ENCODE data around the gene CDC16.

CDC16 gene

GRCh38 chr13:114311387-114311786 is 76.7 kb downstream of the CDC16 start:
- Histone ChIP-seq H3K36me3 (ENCODE audit: control insufficient read depth, insufficient read depth, low read length) (peaks cover 4% of the 10 kb centered on the region), H3K9me3 (ENCODE audit: control insufficient read depth, low read length) (no peaks in the 10 kb centered on the region), H3K27ac (ENCODE audit: insufficient read depth, low read depth, low read length, poor library complexity, severe bottlenecking) (no peak overlapping the region), H3K4me1 (ENCODE audit: control insufficient read depth, insufficient read depth, low read length) (no peaks in the 10 kb centered on the region), H3K4me3 (ENCODE audit: insufficient read depth, low read depth, low read length) (no peak overlapping the region), H3K27me3 (ENCODE audit: control insufficient read depth, insufficient read depth, low read length, poor library complexity, severe bottlenecking) (no peaks in the 10 kb centered on the region)

- H3K9me3 ChIP-seq (ENCODE audit: control insufficient read depth, low read length) = no peaks in the 10 kb centered on the region
- no peaks in the 10 kb centered on the region for H3K36me3 ChIP-seq (ENCODE audit: control insufficient read depth, insufficient read depth, low read length)
- no peak overlapping the region for H3K27ac ChIP-seq (ENCODE audit: insufficient read depth, low read depth, low read length, poor library complexity, severe bottlenecking)
- 84 to 85% methylated on average over 2 of the region's 2 CpGs for WGBS, 2 experiments
- no peaks in the 10 kb centered on the region for H3K27me3 ChIP-seq (ENCODE audit: control insufficient read depth, insufficient read depth, low read length, poor library complexity, severe bottlenecking)
- H3K4me1 ChIP-seq (ENCODE audit: control insufficient read depth, insufficient read depth, low read length) = no peaks in the 10 kb centered on the region
- H3K4me3 ChIP-seq (ENCODE audit: insufficient read depth, low read depth, low read length) = no peak overlapping the region
These were observed 77.2 kb downstream of the CDC16 start for GRCh38 chr13:114311908-114312307.

DNA sequence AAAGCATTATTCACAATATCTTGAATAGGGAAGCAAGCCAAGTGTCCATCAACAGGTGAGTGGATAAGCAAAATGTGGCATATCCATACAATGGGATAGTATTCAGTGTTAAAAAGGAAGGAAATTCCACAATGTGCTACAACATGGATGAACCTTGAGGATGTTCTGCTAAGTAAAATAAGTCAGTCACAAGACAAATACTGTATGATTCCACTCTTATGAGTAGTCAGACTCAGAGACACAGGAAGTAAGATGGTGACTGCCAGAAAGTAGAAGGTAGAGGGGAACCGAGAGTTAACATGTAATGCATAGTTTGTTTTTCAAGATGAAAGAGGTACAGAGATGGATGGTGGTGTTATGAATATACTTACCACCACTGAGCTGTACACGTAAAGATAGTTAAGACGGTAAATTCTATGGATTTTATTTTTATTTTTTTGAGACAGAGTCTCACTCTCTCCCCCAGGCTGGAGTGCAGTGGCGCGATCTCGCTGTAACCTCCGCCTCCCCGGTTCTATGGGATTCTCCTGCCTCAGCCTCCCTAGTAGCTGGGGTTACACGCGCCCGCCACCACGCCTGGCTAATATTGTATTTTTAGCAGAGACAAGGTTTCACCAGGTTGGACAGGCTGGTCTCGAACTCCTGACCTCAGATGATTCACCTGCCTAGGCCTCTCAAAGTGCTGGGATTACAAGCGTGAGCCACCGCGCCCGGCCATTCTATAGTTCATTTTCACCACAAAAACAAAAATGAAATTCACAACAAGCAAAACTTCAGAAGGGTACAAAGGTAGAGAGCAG is 78.6 kb downstream of the CDC16 start:
- Histone ChIP-seq H3K36me3 (ENCODE audit: control insufficient read depth, insufficient read depth, low read length) (no peaks in the 10 kb centered on the region), H3K27me3 (ENCODE audit: control insufficient read depth, insufficient read depth, low read length, poor library complexity, severe bottlenecking) (no peaks in the 10 kb centered on the region), H3K27ac (ENCODE audit: insufficient read depth, low read depth, low read length, poor library complexity, severe bottlenecking) (peak overlapping the region; percentile 89), H3K4me3 (ENCODE audit: insufficient read depth, low read depth, low read length) (peak overlapping the region; percentile 77), H3K4me1 (ENCODE audit: control insufficient read depth, insufficient read depth, low read length) (no peaks in the 10 kb centered on the region), H3K9me3 (ENCODE audit: control insufficient read depth, low read length) (no peaks in the 10 kb centered on the region)
- WGBS, 2 experiments = 95 to 96% methylated on average over 16 to 17 of the region's 17 CpGs

DNA sequence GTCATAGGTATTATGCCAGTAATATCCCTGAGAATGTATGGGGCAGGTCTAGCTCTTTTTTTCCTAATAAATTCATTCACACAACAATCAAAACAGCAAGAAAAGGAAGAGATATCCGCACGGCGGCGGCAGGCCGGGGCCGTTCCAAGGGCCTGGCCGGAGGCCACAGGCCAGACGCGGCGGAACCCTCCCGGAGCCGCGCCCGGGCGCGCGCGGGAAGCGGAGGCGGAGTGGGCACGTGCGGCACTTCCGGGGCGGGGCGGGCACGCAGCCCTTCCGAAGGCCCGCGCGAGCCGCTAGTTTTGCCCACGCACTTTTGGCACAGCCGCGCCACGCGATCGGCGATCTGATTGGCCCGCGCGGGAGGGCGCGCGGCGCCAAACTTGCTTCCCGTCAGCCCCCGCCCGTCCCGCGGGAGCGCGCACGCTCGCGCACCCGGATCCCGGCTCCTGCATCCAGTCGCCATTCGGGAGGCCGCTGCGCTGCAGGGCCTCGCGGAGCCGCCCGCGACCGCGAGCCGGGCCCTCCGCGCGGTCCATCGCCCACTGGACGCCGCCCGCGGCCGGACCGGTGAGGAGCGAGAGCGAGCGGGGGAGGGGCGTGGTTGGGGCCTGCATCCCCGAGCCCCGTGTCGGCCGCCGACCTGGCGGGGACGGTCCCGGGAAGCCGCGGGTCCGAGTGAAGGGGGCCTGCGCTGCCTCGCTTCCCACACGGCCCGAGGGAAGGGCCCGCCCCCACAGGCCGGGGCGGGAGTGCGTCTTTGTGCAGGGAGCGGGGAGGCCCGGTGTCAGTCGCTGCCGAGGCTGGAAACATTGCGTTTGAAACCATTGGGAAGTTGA is 79.6 kb downstream of the CDC16 start, which contains the start of gene CHAMP1:
TSS of gene CHAMP1 (plus strand) at position 430 of the 839 bp plus-strand sequence. CDS start 9,340 bp downstream, outside the sequence.
- H3K4me1 ChIP-seq (ENCODE audit: control insufficient read depth, insufficient read depth, low read length) = no peaks in the 10 kb centered on the region
- WGBS, 2 experiments = 0% methylated on average over 107 of the region's 107 CpGs
- peak within 1 kb of the TSS; percentile 77 for H3K4me3 ChIP-seq (ENCODE audit: insufficient read depth, low read depth, low read length)
- no peaks in the 10 kb centered on the region for H3K36me3 ChIP-seq (ENCODE audit: control insufficient read depth, insufficient read depth, low read length)
- H3K27me3 ChIP-seq (ENCODE audit: control insufficient read depth, insufficient read depth, low read length, poor library complexity, severe bottlenecking) = no peaks in the 10 kb centered on the region
- H3K27ac ChIP-seq (ENCODE audit: insufficient read depth, low read depth, low read length, poor library complexity, severe bottlenecking) = peak within 1 kb of the TSS; percentile 89
- H3K9me3 ChIP-seq (ENCODE audit: control insufficient read depth, low read length) = no peaks in the 10 kb centered on the region

- 50 to 66% methylated on average over 5 to 7 of the region's 7 CpGs for WGBS, 2 experiments
- peak overlapping the region; percentile 77 for H3K4me3 ChIP-seq (ENCODE audit: insufficient read depth, low read depth, low read length)
- no peaks in the 10 kb centered on the region for H3K36me3 ChIP-seq (ENCODE audit: control insufficient read depth, insufficient read depth, low read length)
- peak overlapping the region; percentile 89 for H3K27ac ChIP-seq (ENCODE audit: insufficient read depth, low read depth, low read length, poor library complexity, severe bottlenecking)
- H3K9me3 ChIP-seq (ENCODE audit: control insufficient read depth, low read length) = no peaks in the 10 kb centered on the region
- no peaks in the 10 kb centered on the region for H3K27me3 ChIP-seq (ENCODE audit: control insufficient read depth, insufficient read depth, low read length, poor library complexity, severe bottlenecking)
- no peaks in the 10 kb centered on the region for H3K4me1 ChIP-seq (ENCODE audit: control insufficient read depth, insufficient read depth, low read length)
These were observed 80.5 kb downstream of the CDC16 start for GRCh38 chr13:114315074-114315785.

DNA sequence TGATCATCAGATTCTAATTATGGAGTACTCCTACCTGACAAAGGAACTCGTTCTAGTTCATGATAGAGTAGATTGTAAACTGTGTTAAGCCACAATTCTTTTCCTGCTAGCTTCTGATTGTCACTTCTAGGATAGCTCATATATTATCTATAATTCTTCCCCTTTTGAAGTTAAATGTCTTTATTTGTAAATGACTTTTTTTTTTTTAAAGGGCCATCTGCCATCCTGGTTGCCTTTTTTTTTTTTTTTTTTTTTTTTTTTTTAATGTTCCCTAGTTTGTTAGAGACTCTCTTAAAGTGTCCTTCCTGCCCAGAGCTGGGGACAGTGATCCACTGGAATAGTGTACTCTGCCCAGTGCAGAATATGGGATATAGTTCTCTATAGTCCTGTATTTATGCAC is 83.9 kb downstream of the CDC16 start:
- H3K36me3 ChIP-seq (ENCODE audit: control insufficient read depth, insufficient read depth, low read length) = peaks cover 29% of the 10 kb centered on the region
- WGBS, 2 experiments = 70 to 100% methylated on average over 1 of the region's 1 CpG
- H3K4me3 ChIP-seq (ENCODE audit: insufficient read depth, low read depth, low read length) = no peak overlapping the region
- no peak overlapping the region for H3K27ac ChIP-seq (ENCODE audit: insufficient read depth, low read depth, low read length, poor library complexity, severe bottlenecking)
- no peaks in the 10 kb centered on the region for H3K4me1 ChIP-seq (ENCODE audit: control insufficient read depth, insufficient read depth, low read length)
- no peaks in the 10 kb centered on the region for H3K27me3 ChIP-seq (ENCODE audit: control insufficient read depth, insufficient read depth, low read length, poor library complexity, severe bottlenecking)
- no peaks in the 10 kb centered on the region for H3K9me3 ChIP-seq (ENCODE audit: control insufficient read depth, low read length)

GRCh38 chr13:114319441-114319913 is 84.8 kb downstream of the CDC16 start:
- no peaks in the 10 kb centered on the region for H3K4me1 ChIP-seq (ENCODE audit: control insufficient read depth, insufficient read depth, low read length)
- no peak overlapping the region for H3K4me3 ChIP-seq (ENCODE audit: insufficient read depth, low read depth, low read length)
- 95 to 96% methylated on average over 3 of the region's 3 CpGs for WGBS, 2 experiments
- no peaks in the 10 kb centered on the region for H3K9me3 ChIP-seq (ENCODE audit: control insufficient read depth, low read length)
- H3K27me3 ChIP-seq (ENCODE audit: control insufficient read depth, insufficient read depth, low read length, poor library complexity, severe bottlenecking) = no peaks in the 10 kb centered on the region
- peaks cover 37% of the 10 kb centered on the region for H3K36me3 ChIP-seq (ENCODE audit: control insufficient read depth, insufficient read depth, low read length)
- H3K27ac ChIP-seq (ENCODE audit: insufficient read depth, low read depth, low read length, poor library complexity, severe bottlenecking) = no peak overlapping the region

DNA sequence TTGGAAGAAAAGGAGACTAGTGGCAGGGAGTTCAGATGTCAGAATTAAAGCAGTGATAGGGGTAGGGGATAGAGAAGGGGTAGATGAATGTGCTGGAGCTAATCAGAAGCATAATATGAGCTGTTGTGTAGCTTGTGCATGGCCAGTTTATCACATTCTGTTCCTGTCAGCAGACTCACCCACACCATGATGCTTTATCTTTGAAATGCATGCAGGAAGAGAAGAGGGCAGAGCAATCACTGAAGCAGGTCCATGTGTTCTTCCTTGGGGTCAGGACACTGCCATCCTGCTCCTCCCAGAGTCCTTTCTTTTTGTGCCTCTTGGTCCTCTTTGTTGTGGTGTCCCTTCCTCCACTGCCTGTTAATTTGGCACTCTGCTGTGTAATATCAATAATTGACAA is 85.4 kb downstream of the CDC16 start:
- H3K36me3 ChIP-seq (ENCODE audit: control insufficient read depth, insufficient read depth, low read length) = peaks cover 43% of the 10 kb centered on the region
- H3K4me1 ChIP-seq (ENCODE audit: control insufficient read depth, insufficient read depth, low read length) = no peaks in the 10 kb centered on the region
- no peak overlapping the region for H3K4me3 ChIP-seq (ENCODE audit: insufficient read depth, low read depth, low read length)
- no peak overlapping the region for H3K27ac ChIP-seq (ENCODE audit: insufficient read depth, low read depth, low read length, poor library complexity, severe bottlenecking)
- no peaks in the 10 kb centered on the region for H3K27me3 ChIP-seq (ENCODE audit: control insufficient read depth, insufficient read depth, low read length, poor library complexity, severe bottlenecking)
- H3K9me3 ChIP-seq (ENCODE audit: control insufficient read depth, low read length) = no peaks in the 10 kb centered on the region

DNA sequence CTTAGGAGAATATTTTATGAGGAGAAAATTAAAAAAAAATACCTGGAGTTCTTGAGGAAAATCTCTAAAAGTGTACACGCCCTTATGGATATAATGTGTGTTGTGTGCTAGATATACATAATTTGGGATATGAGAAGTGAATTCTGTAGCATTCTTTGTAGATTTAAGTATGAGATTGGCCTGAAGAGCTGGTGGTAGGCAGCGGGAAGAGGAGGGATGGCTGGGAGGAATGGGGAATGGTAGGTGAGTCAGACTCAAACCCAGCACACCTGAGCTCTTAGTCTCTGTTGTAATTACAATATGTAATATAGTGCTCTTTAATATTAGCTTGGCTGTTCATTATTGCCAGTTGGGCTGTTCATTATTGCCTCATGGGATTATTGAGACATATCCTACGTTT is 86.6 kb downstream of the CDC16 start:
- H3K4me1 ChIP-seq (ENCODE audit: control insufficient read depth, insufficient read depth, low read length) = no peaks in the 10 kb centered on the region
- 97% methylated on average over 3 of the region's 3 CpGs for WGBS, 2 experiments
- H3K36me3 ChIP-seq (ENCODE audit: control insufficient read depth, insufficient read depth, low read length) = peaks cover 50% of the 10 kb centered on the region
- H3K27ac ChIP-seq (ENCODE audit: insufficient read depth, low read depth, low read length, poor library complexity, severe bottlenecking) = no peak overlapping the region
- H3K4me3 ChIP-seq (ENCODE audit: insufficient read depth, low read depth, low read length) = no peak overlapping the region
- H3K27me3 ChIP-seq (ENCODE audit: control insufficient read depth, insufficient read depth, low read length, poor library complexity, severe bottlenecking) = no peaks in the 10 kb centered on the region
- H3K9me3 ChIP-seq (ENCODE audit: control insufficient read depth, low read length) = no peaks in the 10 kb centered on the region

Measured in ectodermal cell (in vitro differentiated cells).